OCI-LY1 (cell line): Measurements from ENCODE around the gene LMTK3.

Experiments used
- EZH2 ChIP-seq: fragments of 200-600 bp; sonication (generic), shearing (Covaris generic); IDR thresholded peaks from 2 replicates; pipeline ENCODE4 v1.8.0; 2017; ENCODE audit warnings: borderline replicate concordance, mixed run types, mild to moderate bottlenecking, antibody characterized with exemption, low read length, moderate library complexity, mixed read lengths
- TF ChIP-seq, protein P1 (sequence below): fragments of 200-600 bp; sonication (generic), shearing (Covaris generic); IDR thresholded peaks from 2 replicates; pipeline ENCODE4 v1.5.1; 2017; ENCODE audit warnings: mild to moderate bottlenecking, antibody characterized with exemption, low read length, moderate library complexity, mixed read lengths

DNA sequence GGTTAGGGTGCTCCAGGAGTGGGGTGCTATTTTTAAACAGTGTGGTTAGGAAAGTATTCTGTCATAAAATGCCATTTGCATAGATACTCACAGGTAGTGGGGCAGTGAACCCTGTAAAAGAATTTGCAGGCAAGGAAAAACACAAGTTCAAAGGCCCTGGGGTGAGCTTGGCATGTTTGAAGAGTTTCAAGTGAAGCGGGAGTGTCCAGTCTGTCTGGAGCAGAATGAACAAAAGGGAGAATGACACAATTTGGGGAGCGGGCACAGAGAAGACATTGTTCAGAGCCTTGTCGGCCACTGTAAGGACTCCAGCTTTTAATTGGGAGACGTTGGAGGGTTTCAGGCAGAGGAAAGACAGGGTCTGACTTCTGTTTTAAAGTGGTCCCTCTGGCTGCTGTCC is 63.1 kb downstream of the LMTK3 start:
- TF ChIP-seq, protein P1, sequence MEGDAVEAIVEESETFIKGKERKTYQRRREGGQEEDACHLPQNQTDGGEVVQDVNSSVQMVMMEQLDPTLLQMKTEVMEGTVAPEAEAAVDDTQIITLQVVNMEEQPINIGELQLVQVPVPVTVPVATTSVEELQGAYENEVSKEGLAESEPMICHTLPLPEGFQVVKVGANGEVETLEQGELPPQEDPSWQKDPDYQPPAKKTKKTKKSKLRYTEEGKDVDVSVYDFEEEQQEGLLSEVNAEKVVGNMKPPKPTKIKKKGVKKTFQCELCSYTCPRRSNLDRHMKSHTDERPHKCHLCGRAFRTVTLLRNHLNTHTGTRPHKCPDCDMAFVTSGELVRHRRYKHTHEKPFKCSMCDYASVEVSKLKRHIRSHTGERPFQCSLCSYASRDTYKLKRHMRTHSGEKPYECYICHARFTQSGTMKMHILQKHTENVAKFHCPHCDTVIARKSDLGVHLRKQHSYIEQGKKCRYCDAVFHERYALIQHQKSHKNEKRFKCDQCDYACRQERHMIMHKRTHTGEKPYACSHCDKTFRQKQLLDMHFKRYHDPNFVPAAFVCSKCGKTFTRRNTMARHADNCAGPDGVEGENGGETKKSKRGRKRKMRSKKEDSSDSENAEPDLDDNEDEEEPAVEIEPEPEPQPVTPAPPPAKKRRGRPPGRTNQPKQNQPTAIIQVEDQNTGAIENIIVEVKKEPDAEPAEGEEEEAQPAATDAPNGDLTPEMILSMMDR, result no peak
- no peak for TF ChIP-seq EZH2
